GM18511 (cell line): ENCODE data around the gene SLC5A1.
"Not testable (repeated sequence)": the region's sequence is repeated elsewhere in the genome, so short reads cannot be mapped to it uniquely, and the experiment has no call there.

Experiments used
- ATAC-seq: cut with Tn5 transposase; IDR thresholded peaks from one replicate; pipeline ENCODE4 v1.9.1; 2021; ENCODE audit warnings: mild to moderate bottlenecking, moderate library complexity; ENCODE audit not compliant: unreplicated experiment

SLC5A1 gene

GRCh38 chr22:32142600-32142999, 99.5 kb downstream of the SLC5A1 start:
- no peak for ATAC-seq

- no peak for ATAC-seq
These were observed 101.6 kb downstream of the SLC5A1 start for GRCh38 chr22:32144496-32145274.

- ATAC-seq: not testable (repeated sequence)
These were observed 104.1 kb downstream of the SLC5A1 start for GRCh38 chr22:32147128-32147527.

GRCh38 chr22:32148372-32148771, 105.3 kb downstream of the SLC5A1 start:
- ATAC-seq: not testable (repeated sequence)

GRCh38 chr22:32150647-32151046, 107.6 kb downstream of the SLC5A1 start:
- ATAC-seq: not testable (repeated sequence)

- ATAC-seq: not testable (repeated sequence)
These were observed 108.6 kb downstream of the SLC5A1 start for GRCh38 chr22:32151641-32152040.

- ATAC-seq: not testable (repeated sequence)
These were observed 111.7 kb downstream of the SLC5A1 start for GRCh38 chr22:32154727-32155126.

- ATAC-seq: not testable (repeated sequence)
These were observed 114.6 kb downstream of the SLC5A1 start for GRCh38 chr22:32157632-32158031.

- ATAC-seq: no peak
These were observed 115.9 kb downstream of the SLC5A1 start, which contains the start of gene C22orf42 for GRCh38 chr22:32158712-32159533. Gene C22orf42 (minus strand): TSS chr22:32159303. CDS start chr22:32159215, 88 bp downstream.

GRCh38 chr22:32160411-32160810, 117.3 kb downstream of the SLC5A1 start:
- not testable (repeated sequence) for ATAC-seq
